Choroid plexus epithelial cell (primary cell): ENCODE measurements around the gene HDAC6.

ENCODE experiments used
- DNase-seq: peaks from one replicate; pipeline ENCODE4 v3.0.0-alpha.2; 2010; ENCODE audit warnings: low read depth
- H3K4me3 ChIP-seq: 2 replicates; pipeline ENCODE4 v1.5.1; 2011; ENCODE audit warnings: low read depth, mild to moderate bottlenecking, control low read depth, low read length, moderate library complexity
- TF ChIP-seq, protein P1 (sequence below): conservative IDR thresholded peaks from 2 replicates; pipeline ENCODE4 v1.5.1; 2011; ENCODE audit warnings: low read depth, mild to moderate bottlenecking, control low read depth, inconsistent platforms, low read length, moderate library complexity

The HDAC6 gene

DNA sequence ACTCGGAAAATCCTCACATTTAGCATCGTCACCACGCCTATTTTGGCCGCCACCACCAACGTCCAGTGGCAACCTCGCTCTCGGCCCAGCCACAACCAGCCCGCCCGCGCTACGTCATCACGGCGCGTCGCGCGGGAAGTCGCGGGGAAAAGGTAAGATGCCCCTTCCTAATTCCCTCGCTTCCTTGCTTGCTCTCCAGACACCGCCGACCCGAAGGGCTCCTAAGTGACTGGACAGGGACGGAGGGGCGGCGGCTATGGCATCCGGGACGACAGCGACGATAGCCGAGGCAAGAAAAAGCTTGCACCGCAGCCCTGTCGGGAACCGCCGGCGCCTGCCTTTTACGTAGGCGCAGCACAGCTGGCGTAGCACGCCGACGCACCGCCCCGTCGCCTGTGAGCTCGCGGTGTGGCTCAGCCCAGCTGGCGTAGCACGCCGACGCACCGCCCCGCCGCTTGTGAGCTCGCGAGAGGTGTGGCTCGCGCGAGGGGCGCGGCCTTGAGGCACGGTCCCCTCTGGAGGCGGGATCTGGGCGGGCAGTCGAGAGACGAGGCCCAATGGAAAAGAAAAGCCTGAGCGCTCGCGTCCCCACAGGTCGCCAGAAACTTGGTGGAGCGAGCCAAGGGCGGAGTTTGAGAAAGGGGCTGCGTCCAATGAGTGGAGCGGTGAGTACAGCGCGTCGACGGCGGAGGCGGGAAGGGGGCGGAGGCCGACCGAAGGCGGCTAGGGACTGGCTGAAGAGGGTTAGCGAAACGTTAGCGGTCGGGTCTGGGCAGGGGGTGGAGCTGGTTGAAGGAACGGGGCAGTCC lies at the start of gene HDAC6:
TSS of gene HDAC6 (plus strand) at position 788 of the 809 bp plus-strand sequence. CDS start 626 bp downstream, outside the sequence.
- TF ChIP-seq, protein P1, sequence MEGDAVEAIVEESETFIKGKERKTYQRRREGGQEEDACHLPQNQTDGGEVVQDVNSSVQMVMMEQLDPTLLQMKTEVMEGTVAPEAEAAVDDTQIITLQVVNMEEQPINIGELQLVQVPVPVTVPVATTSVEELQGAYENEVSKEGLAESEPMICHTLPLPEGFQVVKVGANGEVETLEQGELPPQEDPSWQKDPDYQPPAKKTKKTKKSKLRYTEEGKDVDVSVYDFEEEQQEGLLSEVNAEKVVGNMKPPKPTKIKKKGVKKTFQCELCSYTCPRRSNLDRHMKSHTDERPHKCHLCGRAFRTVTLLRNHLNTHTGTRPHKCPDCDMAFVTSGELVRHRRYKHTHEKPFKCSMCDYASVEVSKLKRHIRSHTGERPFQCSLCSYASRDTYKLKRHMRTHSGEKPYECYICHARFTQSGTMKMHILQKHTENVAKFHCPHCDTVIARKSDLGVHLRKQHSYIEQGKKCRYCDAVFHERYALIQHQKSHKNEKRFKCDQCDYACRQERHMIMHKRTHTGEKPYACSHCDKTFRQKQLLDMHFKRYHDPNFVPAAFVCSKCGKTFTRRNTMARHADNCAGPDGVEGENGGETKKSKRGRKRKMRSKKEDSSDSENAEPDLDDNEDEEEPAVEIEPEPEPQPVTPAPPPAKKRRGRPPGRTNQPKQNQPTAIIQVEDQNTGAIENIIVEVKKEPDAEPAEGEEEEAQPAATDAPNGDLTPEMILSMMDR, result no peak
- peak within 1 kb of the TSS; percentile 75 for H3K4me3 ChIP-seq
- peak; percentile 99 for DNase-seq

DNA sequence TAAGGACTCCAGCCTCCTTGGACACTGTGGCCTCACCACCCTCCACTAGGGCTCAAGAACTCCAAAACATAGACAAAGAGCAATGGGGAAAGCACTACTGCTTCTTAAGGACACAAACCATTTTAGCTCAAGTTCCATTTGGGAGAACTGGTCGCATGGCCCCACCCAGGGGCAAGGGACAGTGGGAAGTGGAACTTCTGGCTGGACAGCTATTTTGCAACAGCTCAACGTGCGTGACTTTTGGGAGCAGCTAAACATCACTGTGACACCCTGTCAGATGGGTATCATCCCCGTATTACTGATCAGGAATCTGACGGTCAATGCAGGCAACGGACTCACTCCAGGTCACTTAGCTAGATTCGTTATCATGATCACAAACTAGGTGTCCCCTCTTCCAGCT lies 49.4 kb upstream of the HDAC6 start:
- TF ChIP-seq, protein P1, result no peak
- no peak overlapping the region for H3K4me3 ChIP-seq
- no peak for DNase-seq

DNA sequence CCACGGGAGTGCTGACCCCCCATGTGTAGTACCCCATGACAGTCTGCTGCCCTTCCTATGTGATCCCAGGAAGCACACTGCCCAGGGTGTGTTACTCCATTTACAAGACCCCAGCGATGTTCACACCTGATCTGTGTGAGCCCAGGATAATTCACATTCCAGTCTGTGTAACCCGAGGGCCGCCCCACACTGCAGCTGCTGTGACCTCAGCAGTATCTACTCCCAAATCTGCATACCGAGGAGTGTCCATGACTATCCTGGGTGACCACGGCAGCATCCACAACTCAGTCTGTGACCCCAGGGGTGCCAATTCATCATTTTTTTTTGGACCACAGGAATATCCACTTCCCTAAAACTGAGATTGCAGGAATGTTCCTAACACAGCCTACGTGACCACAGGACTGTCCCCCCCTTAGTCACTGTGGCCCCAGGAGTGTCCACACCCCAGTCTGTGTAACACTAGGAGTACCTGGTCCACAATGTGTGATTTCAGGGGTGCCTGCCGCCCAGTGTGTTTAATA lies 48.1 kb upstream of the HDAC6 start:
- DNase-seq, result no peak
- H3K4me3 ChIP-seq, result no peak overlapping the region
- TF ChIP-seq, protein P1, result no peak

DNA sequence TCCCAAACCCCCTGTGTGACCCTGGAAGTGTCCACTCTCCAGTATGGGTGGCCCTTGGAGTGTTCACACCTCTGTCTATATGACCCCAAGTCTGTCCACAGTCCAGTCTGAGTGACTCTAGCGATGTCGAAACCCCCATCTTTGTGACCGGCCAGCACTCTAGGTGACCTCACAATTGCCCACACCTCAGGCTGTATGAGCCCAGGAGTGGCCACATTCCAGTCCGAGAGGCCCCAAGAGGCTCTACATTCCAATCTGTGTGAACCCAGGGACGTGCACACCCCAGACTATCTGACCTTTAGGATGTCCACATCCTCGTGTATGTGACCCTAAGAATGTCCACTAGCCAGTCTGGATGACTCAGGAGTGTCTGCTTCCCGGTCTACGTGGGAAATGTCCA lies 47.6 kb upstream of the HDAC6 start:
- TF ChIP-seq, protein P1, result no peak
- DNase-seq, result peak; percentile 1
- no peak overlapping the region for H3K4me3 ChIP-seq

DNA sequence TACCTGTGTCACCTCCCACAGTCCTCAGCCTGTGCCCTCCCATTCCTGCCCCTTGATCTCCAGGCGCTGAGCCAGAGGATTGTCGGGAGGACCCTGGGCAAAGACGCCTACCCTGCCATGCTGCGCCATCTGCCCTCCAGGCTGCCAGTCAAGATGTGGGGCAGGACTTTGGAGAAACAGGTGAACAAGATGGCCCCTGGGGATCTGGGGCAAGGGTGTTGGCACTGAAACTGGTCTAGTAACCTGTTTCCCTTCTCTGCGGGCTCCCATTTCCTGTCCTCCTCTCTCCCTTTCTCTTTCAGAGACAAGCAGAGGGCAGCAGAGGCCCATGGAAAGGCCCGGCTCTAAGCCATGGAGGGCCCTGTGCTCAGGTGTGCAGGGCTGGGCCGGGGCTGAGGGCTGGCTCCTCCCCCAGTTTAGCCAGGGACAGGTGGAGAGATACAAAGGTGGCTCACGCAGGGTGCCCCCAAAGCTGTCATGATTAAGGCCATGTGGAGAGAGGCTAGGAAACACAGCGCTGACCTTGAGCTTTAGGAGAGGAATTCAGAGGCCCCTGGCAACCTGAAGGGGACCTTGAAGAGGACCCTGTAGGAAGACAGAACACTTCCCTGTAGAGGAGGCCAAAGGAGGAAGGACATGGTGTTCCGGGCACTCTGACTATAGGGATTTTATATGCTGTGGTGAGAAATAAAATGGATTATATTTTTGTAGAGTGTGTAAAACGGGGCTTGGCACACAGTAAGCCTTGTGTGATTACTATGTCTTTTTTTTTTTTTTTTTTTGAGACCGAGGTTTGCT lies 40.0 kb upstream of the HDAC6 start, which contains the start of gene GLOD5:
TSS of gene GLOD5 (plus strand) at position 74 of the 798 bp plus-strand sequence. CDS start at position 118, 44 bp downstream.
- no peak within 1 kb of the TSS for H3K4me3 ChIP-seq
- TF ChIP-seq, protein P1, result peak; percentile 59
- DNase-seq, result peak; percentile 34

DNA sequence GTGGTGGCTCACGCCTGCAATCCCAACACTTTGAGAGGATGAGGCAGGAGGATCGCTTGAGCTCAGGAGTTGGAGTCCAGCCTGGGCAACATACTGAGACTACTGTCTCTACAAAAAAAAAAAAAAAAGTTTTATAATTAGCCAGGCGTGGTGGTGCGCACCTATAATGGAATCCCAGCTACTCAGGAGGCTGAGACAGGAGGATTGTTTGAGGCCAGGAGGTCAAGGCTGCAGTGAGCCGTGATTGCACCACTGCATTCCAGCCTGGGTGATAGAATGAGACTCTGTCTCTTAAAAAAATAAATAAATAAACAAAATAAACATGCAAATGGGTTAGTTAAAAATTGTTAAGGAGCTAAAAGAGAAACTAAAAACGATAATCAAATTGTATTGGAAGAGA lies 32.6 kb upstream of the HDAC6 start:
- H3K4me3 ChIP-seq, result no peak overlapping the region
- no peak for DNase-seq
- TF ChIP-seq, protein P1, result no peak
